GM10266 (cell line): ENCODE measurements around the gene APOL2.
A peak's percentile ranks its signal among the peaks of the same experiment; 100 is the strongest.
"Not testable (repeated sequence)": the region's sequence is repeated elsewhere in the genome, so short reads cannot be mapped to it uniquely, and the experiment has no call there.

Experiments used
- DNase-seq: peaks from one replicate; pipeline ENCODE4 v3.0.0; 2012; ENCODE audit errors: extremely low spot score
- TF ChIP-seq, protein P1 (sequence below): IDR thresholded peaks from 2 replicates; pipeline ENCODE4 v1.5.1; 2012; ENCODE audit warnings: mild to moderate bottlenecking, low read depth; ENCODE audit not compliant: control insufficient read depth, insufficient read depth; ENCODE audit errors: missing control alignments

Gene APOL2

GRCh38 chr22:36257948-36258670 is 18.8 kb upstream of the APOL2 start:
- TF ChIP-seq, protein P1, sequence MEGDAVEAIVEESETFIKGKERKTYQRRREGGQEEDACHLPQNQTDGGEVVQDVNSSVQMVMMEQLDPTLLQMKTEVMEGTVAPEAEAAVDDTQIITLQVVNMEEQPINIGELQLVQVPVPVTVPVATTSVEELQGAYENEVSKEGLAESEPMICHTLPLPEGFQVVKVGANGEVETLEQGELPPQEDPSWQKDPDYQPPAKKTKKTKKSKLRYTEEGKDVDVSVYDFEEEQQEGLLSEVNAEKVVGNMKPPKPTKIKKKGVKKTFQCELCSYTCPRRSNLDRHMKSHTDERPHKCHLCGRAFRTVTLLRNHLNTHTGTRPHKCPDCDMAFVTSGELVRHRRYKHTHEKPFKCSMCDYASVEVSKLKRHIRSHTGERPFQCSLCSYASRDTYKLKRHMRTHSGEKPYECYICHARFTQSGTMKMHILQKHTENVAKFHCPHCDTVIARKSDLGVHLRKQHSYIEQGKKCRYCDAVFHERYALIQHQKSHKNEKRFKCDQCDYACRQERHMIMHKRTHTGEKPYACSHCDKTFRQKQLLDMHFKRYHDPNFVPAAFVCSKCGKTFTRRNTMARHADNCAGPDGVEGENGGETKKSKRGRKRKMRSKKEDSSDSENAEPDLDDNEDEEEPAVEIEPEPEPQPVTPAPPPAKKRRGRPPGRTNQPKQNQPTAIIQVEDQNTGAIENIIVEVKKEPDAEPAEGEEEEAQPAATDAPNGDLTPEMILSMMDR, result no peak
- DNase-seq, result no peak

DNA sequence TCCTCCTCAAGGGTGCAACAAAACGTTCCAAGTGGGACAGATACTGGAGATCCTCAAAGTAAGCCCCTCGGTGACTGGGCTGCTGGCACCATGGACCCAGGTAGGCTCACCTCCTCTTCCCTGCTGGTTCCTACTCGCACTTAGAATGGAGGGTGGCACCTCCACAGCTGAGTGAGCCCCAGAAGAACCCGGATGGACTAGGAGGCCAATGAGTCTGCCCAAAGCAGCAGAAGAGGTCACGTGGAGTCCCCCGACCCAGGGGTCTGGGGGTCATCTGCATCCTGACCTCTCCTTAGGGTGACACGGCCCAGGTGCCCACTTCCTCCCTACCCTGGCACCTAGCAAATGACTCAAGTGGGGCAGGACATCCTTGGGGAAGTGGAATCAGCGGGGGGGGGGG is 18.0 kb upstream of the APOL2 start:
- TF ChIP-seq, protein P1, result no peak
- no peak for DNase-seq

DNA sequence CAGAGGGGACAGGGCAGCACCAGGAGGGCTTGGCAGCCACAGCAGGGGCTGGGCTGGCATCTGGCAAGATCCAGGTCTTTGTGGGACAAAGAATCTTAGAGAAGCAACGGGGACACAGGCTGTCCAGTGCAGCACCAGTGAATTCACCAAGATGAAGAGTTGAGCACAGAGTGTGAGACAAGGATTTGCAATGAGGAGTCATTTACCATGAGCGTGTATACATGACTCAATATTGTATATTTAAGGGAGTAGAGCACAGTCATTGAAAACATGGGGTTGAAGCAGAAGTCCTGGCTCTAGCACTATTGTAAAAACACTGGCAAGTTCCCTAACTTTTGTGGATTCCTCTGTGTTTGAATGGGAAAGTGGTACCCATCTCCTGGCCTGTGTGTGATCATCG is 17.2 kb upstream of the APOL2 start:
- DNase-seq, result no peak
- TF ChIP-seq, protein P1, result no peak

DNA sequence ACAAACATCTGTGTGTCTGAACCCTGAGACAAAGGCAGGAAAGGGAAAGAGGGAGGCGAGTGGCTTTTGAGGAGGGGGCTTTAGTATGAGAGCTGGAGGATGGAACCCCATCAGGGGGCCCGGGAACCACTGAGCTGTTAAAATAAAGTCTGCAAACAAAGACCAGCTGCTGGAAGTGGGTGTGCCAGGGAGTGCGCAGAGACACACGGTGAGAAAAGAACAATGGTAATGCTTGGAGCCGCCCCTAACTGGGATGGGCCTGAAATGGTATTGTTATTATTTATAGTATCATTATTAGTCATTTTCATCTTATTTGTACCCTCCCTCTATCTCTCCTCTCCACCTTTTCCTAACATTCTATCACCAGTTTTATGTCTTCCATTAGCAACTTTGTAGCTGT is 16.2 kb upstream of the APOL2 start:
- not testable (repeated sequence) for DNase-seq

DNA sequence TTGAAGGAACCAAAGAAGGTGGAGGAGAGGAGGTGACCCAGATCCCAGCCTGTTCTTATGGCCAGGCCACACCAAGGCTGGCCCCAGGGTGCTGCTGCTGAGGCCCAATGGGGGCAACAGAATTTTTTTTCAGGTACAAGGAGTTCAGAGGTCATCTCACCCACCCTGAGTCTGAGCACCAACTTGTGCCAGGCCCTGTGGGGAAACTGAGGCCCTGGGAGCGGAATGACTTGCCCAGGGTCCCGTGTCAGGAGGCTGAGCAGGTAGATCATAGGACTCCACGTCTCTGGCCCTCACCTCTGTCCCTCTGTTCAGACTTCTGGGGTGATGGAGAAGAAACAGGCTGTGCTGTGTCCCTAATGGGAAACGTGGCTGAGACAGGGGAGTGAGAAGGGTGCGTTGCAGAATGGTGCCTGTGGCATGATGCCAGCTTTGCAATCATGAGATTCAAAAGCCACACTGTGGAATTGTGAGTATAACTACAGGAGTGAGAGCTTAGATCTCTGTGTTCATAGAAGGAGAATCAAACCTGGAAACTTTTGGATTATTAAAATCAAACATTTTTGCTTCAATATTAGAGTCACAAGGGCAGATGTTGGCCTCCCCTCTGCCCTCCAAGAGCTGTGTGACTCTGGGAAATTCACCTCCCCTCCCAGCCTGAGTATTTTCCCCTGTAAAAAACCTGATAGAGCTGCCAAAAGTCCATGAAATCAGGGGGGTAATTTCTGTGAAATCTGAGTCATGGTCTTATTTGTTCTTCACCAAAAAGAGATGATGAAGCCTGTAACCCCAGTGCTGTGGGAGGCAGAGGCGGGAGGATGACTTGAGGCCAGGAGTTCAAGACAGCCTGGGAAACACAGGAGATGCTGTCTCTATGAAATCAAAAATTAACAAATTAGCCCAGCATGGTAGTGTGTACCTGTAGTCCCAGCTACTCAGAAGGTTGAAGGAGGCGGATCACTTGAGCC is 14.5 kb upstream of the APOL2 start:
- TF ChIP-seq, protein P1, result no peak
- no peak for DNase-seq

GRCh38 chr22:36252754-36253522 is 13.6 kb upstream of the APOL2 start, which contains the start of gene APOL1:
APOL1 (plus strand) TSS chr22:36253133; CDS start chr22:36254956, 1,823 bp downstream.
- peak; percentile 56 for DNase-seq
- TF ChIP-seq, protein P1, result no peak

DNA sequence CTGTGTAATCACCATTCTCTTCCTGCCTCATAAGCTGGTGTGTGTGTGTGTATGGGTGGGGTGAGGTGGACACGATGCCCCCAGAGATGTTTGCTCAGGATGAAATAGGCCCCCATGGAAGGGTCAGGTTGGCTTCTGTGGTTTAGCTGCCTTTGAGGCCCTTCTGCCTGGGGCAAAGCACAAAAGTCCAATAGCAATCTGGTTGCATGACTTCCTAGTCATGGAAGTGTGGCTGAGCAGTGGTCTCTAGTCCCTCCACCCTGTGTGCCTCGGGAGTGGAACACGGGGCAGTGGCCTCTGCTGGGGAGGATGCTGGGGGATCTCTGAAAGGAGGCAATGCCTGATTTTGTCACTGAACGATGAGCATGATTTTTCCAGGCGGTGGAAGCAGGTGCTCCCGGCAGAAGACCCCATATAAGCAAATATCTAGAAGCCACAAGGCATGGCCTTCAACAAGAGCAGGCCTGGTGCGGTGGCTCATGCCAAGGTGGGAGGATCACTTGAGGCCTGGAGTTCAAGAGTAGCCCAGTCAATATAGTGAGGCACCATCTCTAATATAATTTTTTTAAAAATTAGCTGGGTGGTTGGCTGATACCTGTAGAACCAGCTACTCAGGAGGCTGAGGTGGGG is 12.8 kb upstream of the APOL2 start:
- DNase-seq, result not testable (repeated sequence)

- not testable (repeated sequence) for DNase-seq
Measured at GRCh38 chr22:36250292-36250960, 11.1 kb upstream of the APOL2 start.
